ENCODE measurements around the gene SGSM2. TPM values are rescaled to one million over a fixed set of nuclear protein-coding genes. Genes with fewer than 3 reads are reported as not detected.

Gene SGSM2
- total and polyA plus RNA-seq, 8 donors = 31.2 to 224 (median 56.0) TPM

DNA sequence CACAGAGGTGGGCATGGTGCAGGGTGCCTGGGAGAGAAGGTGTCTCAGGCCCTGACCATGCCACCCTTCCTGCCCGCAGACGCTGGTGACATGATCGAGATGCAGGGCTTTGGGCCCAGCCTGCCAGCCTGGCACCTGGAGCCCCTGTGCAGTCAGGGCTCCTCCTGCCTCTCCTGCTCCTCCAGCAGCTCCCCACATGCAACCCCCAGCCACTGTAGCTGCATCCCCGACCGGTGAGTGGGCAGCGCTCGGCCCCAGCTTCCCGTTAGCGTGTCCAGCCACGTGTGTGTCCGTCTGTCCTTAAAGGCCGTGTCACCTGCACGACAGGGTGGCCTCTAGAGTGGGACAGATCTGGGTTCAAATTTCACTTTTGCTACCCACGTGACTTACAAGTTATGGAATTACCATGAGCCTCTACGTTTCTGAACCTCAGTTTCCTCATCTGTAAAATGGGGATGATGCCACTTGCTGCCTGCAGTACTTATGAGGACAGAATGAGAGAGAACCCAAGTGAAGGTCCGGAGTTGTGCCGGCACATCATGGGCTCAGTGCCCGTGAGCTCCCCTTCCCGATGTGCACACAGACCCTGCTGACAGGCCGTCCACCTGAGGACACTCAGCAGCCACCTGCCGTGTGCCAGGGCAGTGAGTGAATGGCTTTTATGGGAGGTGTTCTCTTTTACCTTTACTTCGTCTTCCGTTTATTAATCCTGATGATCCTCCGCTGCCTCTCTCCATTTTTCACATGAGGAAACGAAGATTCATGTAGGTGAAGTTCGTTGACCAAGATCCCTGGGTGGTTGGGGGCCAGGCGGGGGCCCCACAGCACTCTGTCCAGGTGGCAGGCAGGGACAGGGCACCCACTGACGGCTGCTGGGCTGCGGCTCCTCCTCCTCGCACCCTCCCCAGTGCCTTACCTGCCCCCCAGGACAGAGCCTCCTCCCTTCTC lies 34.2 kb downstream of the SGSM2 start:
- Histone ChIP-seq H3K9me3 (no peaks in the 10 kb centered on the region), H3K4me3 (no peak overlapping the region), H3K4me1 (peaks cover 0 to 26% (median 11%) of the 10 kb centered on the region in 4 donors), H3K36me3 (peaks cover 13 to 84% (median 73%) of the 10 kb centered on the region in 4 donors), H3K27ac (no peak overlapping the region), H3K27me3 (no peaks in the 10 kb centered on the region)
- DNase-seq = no peak
- no peak for TF ChIP-seq EP300 (IDR thresholded peaks at IDR 0.05)
- no peak for TF ChIP-seq POLR2A (IDR thresholded peaks at IDR 0.05)
- no peak for TF ChIP-seq CTCF (IDR thresholded peaks at IDR 0.05)
- TF ChIP-seq POLR2AphosphoS5 (IDR thresholded peaks at IDR 0.05) = no peak
- intact Hi-C loops (cut with DNase I; ENCODE audit: low total_unique reads) = no loop called here
- 91 to 95% (median 93%) methylated on average over 22 to 30 of the region's 30 CpGs for WGBS, 5 donors

DNA sequence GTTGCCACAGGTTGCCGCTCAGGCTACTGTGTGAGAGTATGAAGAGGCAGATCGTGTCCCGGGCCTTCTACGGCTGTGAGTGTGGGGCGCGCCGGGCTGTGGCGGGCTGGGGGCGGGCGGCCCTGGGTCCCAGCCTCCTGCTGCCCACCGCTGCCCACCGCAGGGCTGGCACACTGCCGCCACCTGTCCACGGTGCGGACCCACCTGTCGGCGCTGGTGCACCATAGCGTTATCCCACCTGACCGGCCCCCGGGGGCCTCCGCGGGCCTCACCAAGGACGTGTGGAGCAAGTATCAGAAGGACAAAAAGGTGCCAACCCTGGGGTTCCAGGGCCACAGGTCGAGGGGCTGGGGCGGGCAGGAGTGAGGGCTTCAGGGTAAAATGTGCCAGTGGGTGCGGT lies 34.9 kb downstream of the SGSM2 start:
- Histone ChIP-seq H3K36me3 (peaks cover 21 to 84% (median 73%) of the 10 kb centered on the region in 4 donors), H3K4me3 (no peak overlapping the region), H3K9me3 (no peaks in the 10 kb centered on the region), H3K27ac (no peak overlapping the region), H3K4me1 (peaks cover 0 to 26% (median 11%) of the 10 kb centered on the region in 4 donors), H3K27me3 (no peaks in the 10 kb centered on the region)
- 79 to 96% (median 96%) methylated on average over 3 to 26 of the region's 26 CpGs for WGBS, 5 donors
- TF ChIP-seq EP300 (IDR thresholded peaks at IDR 0.05) (no peak), POLR2A (IDR thresholded peaks at IDR 0.05) (no peak), POLR2AphosphoS5 (IDR thresholded peaks at IDR 0.05) (no peak), CTCF (IDR thresholded peaks at IDR 0.05) (no peak)
- intact Hi-C loops (cut with DNase I; ENCODE audit: low total_unique reads) = no loop called here
- no peak for DNase-seq

DNA sequence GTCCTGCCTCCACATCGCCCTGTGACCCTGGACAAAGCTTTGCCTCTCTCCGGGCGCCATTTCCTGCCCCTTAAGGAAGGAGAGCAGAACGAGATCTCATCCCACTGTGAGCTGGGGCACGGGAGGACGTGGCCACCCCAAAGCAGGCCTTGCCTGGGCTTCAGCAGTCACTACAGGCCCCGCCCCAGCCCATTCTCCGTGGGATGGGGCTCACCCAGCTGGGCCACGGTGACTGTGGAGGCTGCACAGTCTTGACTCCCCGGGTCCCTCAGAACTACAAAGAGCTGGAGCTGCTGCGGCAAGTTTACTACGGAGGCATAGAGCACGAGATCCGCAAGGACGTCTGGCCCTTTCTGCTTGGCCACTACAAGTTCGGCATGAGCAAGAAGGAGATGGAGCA lies 35.4 kb downstream of the SGSM2 start:
- no peak for TF ChIP-seq POLR2AphosphoS5 (IDR thresholded peaks at IDR 0.05)
- TF ChIP-seq POLR2A (IDR thresholded peaks at IDR 0.05) = no peak
- no peak for TF ChIP-seq CTCF (IDR thresholded peaks at IDR 0.05)
- no peak for TF ChIP-seq EP300 (IDR thresholded peaks at IDR 0.05)
- H3K27ac ChIP-seq = no peak overlapping the region
- H3K9me3 ChIP-seq = no peaks in the 10 kb centered on the region
- H3K36me3 ChIP-seq = peaks cover 21 to 83% (median 73%) of the 10 kb centered on the region in 4 donors
- 90 to 95% (median 94%) methylated on average over 10 to 16 of the region's 16 CpGs for WGBS, 5 donors
- peaks cover 0 to 22% (median 10%) of the 10 kb centered on the region in 4 donors for H3K4me1 ChIP-seq
- no peak overlapping the region for H3K4me3 ChIP-seq
- no peaks in the 10 kb centered on the region for H3K27me3 ChIP-seq
- intact Hi-C loops (cut with DNase I; ENCODE audit: low total_unique reads) = no loop called here
- no peak for DNase-seq

DNA sequence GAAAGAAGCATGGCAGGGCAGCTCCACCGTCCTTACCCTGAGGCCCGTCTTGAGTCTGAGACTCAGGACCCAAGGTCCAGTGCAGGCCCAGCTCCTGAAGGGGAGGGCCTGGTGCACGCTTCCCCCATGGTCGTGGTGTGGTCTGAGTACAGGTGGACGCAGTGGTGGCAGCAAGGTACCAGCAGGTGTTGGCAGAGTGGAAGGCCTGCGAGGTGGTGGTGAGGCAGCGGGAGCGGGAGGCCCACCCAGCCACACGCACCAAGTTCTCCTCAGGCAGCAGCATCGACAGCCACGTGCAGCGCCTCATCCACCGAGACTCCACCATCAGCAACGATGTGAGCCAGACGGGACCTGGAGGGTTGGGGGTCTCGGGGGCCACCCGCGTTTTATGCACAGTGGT lies 35.9 kb downstream of the SGSM2 start:
- Histone ChIP-seq H3K36me3 (peaks cover 21 to 84% (median 77%) of the 10 kb centered on the region in 4 donors), H3K27me3 (no peaks in the 10 kb centered on the region), H3K27ac (no peak overlapping the region), H3K4me3 (no peak overlapping the region), H3K4me1 (peaks cover 0 to 20% (median 8%) of the 10 kb centered on the region in 4 donors), H3K9me3 (no peaks in the 10 kb centered on the region)
- intact Hi-C loops (cut with DNase I; ENCODE audit: low total_unique reads) = no loop called here
- no peak for DNase-seq
- TF ChIP-seq POLR2AphosphoS5 (IDR thresholded peaks at IDR 0.05) (no peak), POLR2A (IDR thresholded peaks at IDR 0.05) (no peak), EP300 (IDR thresholded peaks at IDR 0.05) (no peak), CTCF (IDR thresholded peaks at IDR 0.05) (no peak)
- WGBS, 5 donors = 92 to 95% (median 94%) methylated on average over 8 to 18 of the region's 18 CpGs

Data from stomach (tissue), 9 donors.